ENCODE measurements around the gene TCEA2.
A peak's percentile ranks its signal among the peaks of the same experiment; 100 is the strongest.

TCEA2 gene

GRCh38 chr20:64062596-64063388 lies at the start of gene TCEA2:
Gene TCEA2 (plus strand): TSS chr20:64063198. CDS start chr20:64063313, 115 bp downstream.
- H3K4me1 ChIP-seq (ENCODE audit: insufficient read depth, low read length), result peaks cover 18% of the 10 kb centered on the region
- H3K4me3 ChIP-seq (ENCODE audit: low read depth in 1 of 2, low read length in 2 of 2), result peak within 1 kb of the TSS; percentile 48 to 78
- no peaks in the 10 kb centered on the region for H3K36me3 ChIP-seq (ENCODE audit: insufficient read depth, low read length)
- H3K9me3 ChIP-seq (ENCODE audit: low read length), result no peaks in the 10 kb centered on the region
- H3K27ac ChIP-seq (ENCODE audit: low read depth, low read length), result peak within 1 kb of the TSS; percentile 84
- peaks cover 0 to 5% of the 10 kb centered on the region in 2 donors for H3K27me3 ChIP-seq (ENCODE audit: control insufficient read depth in 1 of 2, insufficient read depth in 2 of 2, low read length in 2 of 2)
- peak within 1 kb of the TSS; percentile 41 for H3K9ac ChIP-seq (ENCODE audit: low read length)

GRCh38 chr20:64015635-64016034 lies 47.4 kb upstream of the TCEA2 start:
- Histone ChIP-seq H3K4me1 (ENCODE audit: insufficient read depth, low read length) (no peaks in the 10 kb centered on the region), H3K36me3 (ENCODE audit: insufficient read depth, low read length) (peaks cover 56% of the 10 kb centered on the region), H3K27ac (ENCODE audit: low read depth, low read length) (no peak overlapping the region), H3K27me3 (ENCODE audit: control insufficient read depth in 1 of 2, insufficient read depth in 2 of 2, low read length in 2 of 2) (no peaks in the 10 kb centered on the region), H3K9ac (ENCODE audit: low read length) (no peak overlapping the region), H3K9me3 (ENCODE audit: low read length) (no peaks in the 10 kb centered on the region), H3K4me3 (ENCODE audit: low read depth in 1 of 2, low read length in 2 of 2) (no peak overlapping the region)

- peaks cover 75% of the 10 kb centered on the region for H3K36me3 ChIP-seq (ENCODE audit: insufficient read depth, low read length)
- H3K27me3 ChIP-seq (ENCODE audit: control insufficient read depth in 1 of 2, insufficient read depth in 2 of 2, low read length in 2 of 2), result no peaks in the 10 kb centered on the region
- peaks cover 5% of the 10 kb centered on the region for H3K4me1 ChIP-seq (ENCODE audit: insufficient read depth, low read length)
- no peaks in the 10 kb centered on the region for H3K9me3 ChIP-seq (ENCODE audit: low read length)
- H3K27ac ChIP-seq (ENCODE audit: low read depth, low read length), result no peak overlapping the region
- H3K9ac ChIP-seq (ENCODE audit: low read length), result no peak overlapping the region
- no peak overlapping the region for H3K4me3 ChIP-seq (ENCODE audit: low read depth in 1 of 2, low read length in 2 of 2)
Measured at GRCh38 chr20:64021124-64021975, 41.6 kb upstream of the TCEA2 start.

GRCh38 chr20:64022671-64023360 lies 40.2 kb upstream of the TCEA2 start:
- Histone ChIP-seq H3K4me1 (ENCODE audit: insufficient read depth, low read length) (peaks cover 13% of the 10 kb centered on the region), H3K9me3 (ENCODE audit: low read length) (no peaks in the 10 kb centered on the region), H3K4me3 (ENCODE audit: low read depth in 1 of 2, low read length in 2 of 2) (no peak overlapping the region), H3K36me3 (ENCODE audit: insufficient read depth, low read length) (peaks cover 82% of the 10 kb centered on the region), H3K27ac (ENCODE audit: low read depth, low read length) (no peak overlapping the region), H3K9ac (ENCODE audit: low read length) (no peak overlapping the region), H3K27me3 (ENCODE audit: control insufficient read depth in 1 of 2, insufficient read depth in 2 of 2, low read length in 2 of 2) (no peaks in the 10 kb centered on the region)

GRCh38 chr20:64023361-64024140 lies 39.4 kb upstream of the TCEA2 start:
- H3K9me3 ChIP-seq (ENCODE audit: low read length), result no peaks in the 10 kb centered on the region
- H3K9ac ChIP-seq (ENCODE audit: low read length), result no peak overlapping the region
- no peak overlapping the region for H3K27ac ChIP-seq (ENCODE audit: low read depth, low read length)
- H3K36me3 ChIP-seq (ENCODE audit: insufficient read depth, low read length), result peaks cover 85% of the 10 kb centered on the region
- no peaks in the 10 kb centered on the region for H3K27me3 ChIP-seq (ENCODE audit: control insufficient read depth in 1 of 2, insufficient read depth in 2 of 2, low read length in 2 of 2)
- H3K4me3 ChIP-seq (ENCODE audit: low read depth in 1 of 2, low read length in 2 of 2), result no peak overlapping the region
- peaks cover 19% of the 10 kb centered on the region for H3K4me1 ChIP-seq (ENCODE audit: insufficient read depth, low read length)

GRCh38 chr20:64024141-64024990 lies 38.6 kb upstream of the TCEA2 start:
- no peaks in the 10 kb centered on the region for H3K27me3 ChIP-seq (ENCODE audit: control insufficient read depth in 1 of 2, insufficient read depth in 2 of 2, low read length in 2 of 2)
- no peaks in the 10 kb centered on the region for H3K9me3 ChIP-seq (ENCODE audit: low read length)
- peaks cover 86% of the 10 kb centered on the region for H3K36me3 ChIP-seq (ENCODE audit: insufficient read depth, low read length)
- no peak overlapping the region for H3K4me3 ChIP-seq (ENCODE audit: low read depth in 1 of 2, low read length in 2 of 2)
- H3K9ac ChIP-seq (ENCODE audit: low read length), result no peak overlapping the region
- H3K4me1 ChIP-seq (ENCODE audit: insufficient read depth, low read length), result peaks cover 24% of the 10 kb centered on the region
- H3K27ac ChIP-seq (ENCODE audit: low read depth, low read length), result no peak overlapping the region

- no peak overlapping the region for H3K4me3 ChIP-seq (ENCODE audit: low read depth in 1 of 2, low read length in 2 of 2)
- H3K27me3 ChIP-seq (ENCODE audit: control insufficient read depth in 1 of 2, insufficient read depth in 2 of 2, low read length in 2 of 2), result no peaks in the 10 kb centered on the region
- no peaks in the 10 kb centered on the region for H3K9me3 ChIP-seq (ENCODE audit: low read length)
- no peak overlapping the region for H3K27ac ChIP-seq (ENCODE audit: low read depth, low read length)
- H3K36me3 ChIP-seq (ENCODE audit: insufficient read depth, low read length), result peaks cover 90% of the 10 kb centered on the region
- no peak overlapping the region for H3K9ac ChIP-seq (ENCODE audit: low read length)
- peaks cover 24% of the 10 kb centered on the region for H3K4me1 ChIP-seq (ENCODE audit: insufficient read depth, low read length)
Measured at GRCh38 chr20:64025101-64025825, 37.7 kb upstream of the TCEA2 start.

GRCh38 chr20:64025826-64026412 lies 37.1 kb upstream of the TCEA2 start:
- no peak overlapping the region for H3K27ac ChIP-seq (ENCODE audit: low read depth, low read length)
- no peaks in the 10 kb centered on the region for H3K9me3 ChIP-seq (ENCODE audit: low read length)
- H3K36me3 ChIP-seq (ENCODE audit: insufficient read depth, low read length), result peaks cover 95% of the 10 kb centered on the region
- H3K9ac ChIP-seq (ENCODE audit: low read length), result no peak overlapping the region
- H3K27me3 ChIP-seq (ENCODE audit: control insufficient read depth in 1 of 2, insufficient read depth in 2 of 2, low read length in 2 of 2), result no peaks in the 10 kb centered on the region
- H3K4me1 ChIP-seq (ENCODE audit: insufficient read depth, low read length), result peaks cover 24% of the 10 kb centered on the region
- H3K4me3 ChIP-seq (ENCODE audit: low read depth in 1 of 2, low read length in 2 of 2), result no peak overlapping the region

GRCh38 chr20:64027981-64028685 lies 34.9 kb upstream of the TCEA2 start:
- peak overlapping the region; percentile 59 for H3K27ac ChIP-seq (ENCODE audit: low read depth, low read length)
- H3K9me3 ChIP-seq (ENCODE audit: low read length), result no peaks in the 10 kb centered on the region
- H3K4me3 ChIP-seq (ENCODE audit: low read depth in 1 of 2, low read length in 2 of 2), result no peak overlapping the region
- H3K36me3 ChIP-seq (ENCODE audit: insufficient read depth, low read length), result peaks cover 91% of the 10 kb centered on the region
- H3K9ac ChIP-seq (ENCODE audit: low read length), result no peak overlapping the region
- H3K4me1 ChIP-seq (ENCODE audit: insufficient read depth, low read length), result peaks cover 28% of the 10 kb centered on the region
- no peaks in the 10 kb centered on the region for H3K27me3 ChIP-seq (ENCODE audit: control insufficient read depth in 1 of 2, insufficient read depth in 2 of 2, low read length in 2 of 2)
